Right atrium auricular region (tissue), 2 donors: ENCODE measurements around the gene NRDE2. TPM values are rescaled to one million over a fixed set of nuclear protein-coding genes. Genes with fewer than 3 reads are reported as not detected.

Source experiments
- DNase-seq: peaks from one replicate; pipeline ENCODE4 v3.0.0-alpha.2; 2019; ENCODE audit warnings: low spot score
- H3K27ac ChIP-seq, 2 donors: fragments of 200-600 bp; sonication (generic); 1 replicate in 1 of 2; 2 replicates in 1 of 2; pipeline ENCODE4 v1.5.1; 2016 to 2019
- H3K27me3 ChIP-seq, 2 donors: fragments of 200-600 bp; sonication (generic); one replicate each; pipeline versions ENCODE4 v1.5.1 to v1.6.0; 2017 to 2019
- H3K36me3 ChIP-seq: fragments of 200-600 bp; sonication (generic); one replicate; pipeline ENCODE4 v1.5.1; 2016
- H3K4me1 ChIP-seq, 2 donors: fragments of 200-600 bp; sonication (generic); one replicate each; pipeline versions ENCODE4 v1.5.1 to v1.6.0; 2017 to 2019
- H3K4me3 ChIP-seq, 2 donors: fragments of 200-600 bp; sonication (generic); 1 replicate in 1 of 2; 2 replicates in 1 of 2; pipeline ENCODE4 v1.5.1; 2017 to 2019; ENCODE audit warnings: mild to moderate bottlenecking in 1 of 2, moderate library complexity in 1 of 2
- H3K9me3 ChIP-seq, 2 donors: fragments of 200-600 bp; sonication (generic); one replicate each; pipeline ENCODE4 v1.5.1; 2019
- total RNA-seq, 2 donors: library from RNA; depleted of rRNA; stranded (reverse); fragments of >200 nt; gene quantifications; one replicate each; pipeline ENCODE4 v1.1.0, GENCODE V29; 2016
- TF ChIP-seq, protein P1 (sequence below), 2 donors: fragments of 200-600 bp; sonication (generic); IDR thresholded peaks; one replicate each; pipeline ENCODE4 v1.5.1; 2019; ENCODE audit warnings: antibody characterized with exemption in 2 of 2

The NRDE2 gene
- total RNA-seq, 2 donors from 2014 or later, result 5.9 to 6.9 TPM

DNA sequence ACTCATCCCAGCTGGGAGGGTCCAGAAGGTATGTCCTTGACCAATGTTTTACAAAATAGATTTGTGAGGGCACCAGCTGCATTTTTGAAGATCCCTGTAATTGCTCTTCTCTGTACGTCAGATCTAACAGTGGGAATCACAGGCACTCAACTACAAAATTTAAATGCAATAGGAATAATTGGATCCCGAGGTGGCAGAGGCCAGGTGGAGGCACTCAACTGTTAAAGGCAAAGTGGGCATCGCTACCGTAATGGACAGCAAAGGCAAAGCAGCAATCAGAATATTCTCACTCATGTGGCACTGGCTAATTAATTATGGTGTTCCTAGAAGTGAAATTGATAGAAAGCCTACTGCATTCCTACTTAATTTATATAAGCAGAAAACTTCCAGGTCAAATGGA is 103.3 kb downstream of the NRDE2 start:
- no peaks in the 10 kb centered on the region for H3K36me3 ChIP-seq

More for the DNA sequence above, 103.3 kb downstream of the NRDE2 start:
- Histone ChIP-seq H3K27me3 (no peaks in the 10 kb centered on the region), H3K27ac (no peak overlapping the region), H3K4me3 (no peak overlapping the region), H3K4me1 (no peaks in the 10 kb centered on the region), H3K9me3 (no peaks in the 10 kb centered on the region)
- TF ChIP-seq, protein P1, sequence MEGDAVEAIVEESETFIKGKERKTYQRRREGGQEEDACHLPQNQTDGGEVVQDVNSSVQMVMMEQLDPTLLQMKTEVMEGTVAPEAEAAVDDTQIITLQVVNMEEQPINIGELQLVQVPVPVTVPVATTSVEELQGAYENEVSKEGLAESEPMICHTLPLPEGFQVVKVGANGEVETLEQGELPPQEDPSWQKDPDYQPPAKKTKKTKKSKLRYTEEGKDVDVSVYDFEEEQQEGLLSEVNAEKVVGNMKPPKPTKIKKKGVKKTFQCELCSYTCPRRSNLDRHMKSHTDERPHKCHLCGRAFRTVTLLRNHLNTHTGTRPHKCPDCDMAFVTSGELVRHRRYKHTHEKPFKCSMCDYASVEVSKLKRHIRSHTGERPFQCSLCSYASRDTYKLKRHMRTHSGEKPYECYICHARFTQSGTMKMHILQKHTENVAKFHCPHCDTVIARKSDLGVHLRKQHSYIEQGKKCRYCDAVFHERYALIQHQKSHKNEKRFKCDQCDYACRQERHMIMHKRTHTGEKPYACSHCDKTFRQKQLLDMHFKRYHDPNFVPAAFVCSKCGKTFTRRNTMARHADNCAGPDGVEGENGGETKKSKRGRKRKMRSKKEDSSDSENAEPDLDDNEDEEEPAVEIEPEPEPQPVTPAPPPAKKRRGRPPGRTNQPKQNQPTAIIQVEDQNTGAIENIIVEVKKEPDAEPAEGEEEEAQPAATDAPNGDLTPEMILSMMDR (IDR thresholded peaks at IDR 0.05), result no peak
- no peak for DNase-seq

Other genes starting within 250 kb of the NRDE2 start
- gene PSMC1, start 75.4 kb downstream of the NRDE2 start, total RNA-seq, result 100 to 1,000 TPM; 142 to 159 TPM
- gene CALM1, start 65.1 kb upstream of the NRDE2 start, total RNA-seq, result 100 to 1,000 TPM; 409 to 443 TPM